ENCODE results near the gene TPSD1. TPM values are rescaled to one million over a fixed set of nuclear protein-coding genes. Genes with fewer than 3 reads are reported as not detected.

TPSD1 gene
- total RNA-seq, 1 donor from 2014 or later: not detected

DNA sequence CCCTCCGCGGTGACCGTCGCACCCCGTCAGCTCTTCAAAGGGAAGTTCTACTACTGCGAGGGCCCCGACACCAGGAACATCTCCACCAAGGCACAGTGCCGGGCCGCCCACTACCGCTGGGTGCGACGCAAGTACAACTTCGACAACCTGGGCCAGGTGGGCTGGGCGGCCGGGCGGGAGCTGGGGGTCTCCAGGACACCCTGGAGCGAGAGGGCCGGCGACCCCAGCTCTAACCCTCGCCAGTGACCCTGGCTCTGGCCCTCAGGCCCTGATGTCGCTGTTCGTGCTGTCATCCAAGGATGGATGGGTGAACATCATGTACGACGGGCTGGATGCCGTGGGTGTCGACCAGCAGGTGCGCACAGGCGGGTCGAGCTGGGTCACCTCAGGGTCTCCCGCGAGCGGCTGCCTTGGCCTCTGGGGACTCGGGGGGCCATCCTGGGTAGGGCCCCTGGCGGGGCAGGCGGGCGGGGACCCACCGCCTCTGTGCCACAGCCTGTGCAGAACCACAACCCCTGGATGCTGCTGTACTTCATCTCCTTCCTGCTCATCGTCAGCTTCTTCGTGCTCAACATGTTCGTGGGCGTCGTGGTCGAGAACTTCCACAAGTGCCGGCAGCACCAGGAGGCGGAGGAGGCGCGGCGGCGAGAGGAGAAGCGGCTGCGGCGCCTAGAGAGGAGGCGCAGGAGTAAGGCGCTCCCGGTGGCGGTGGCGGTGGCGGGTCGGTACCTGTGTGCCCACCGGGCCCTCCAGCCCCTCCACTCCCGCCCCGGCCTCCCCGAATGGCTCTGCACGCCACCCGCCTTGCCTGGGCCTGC, 44.2 kb upstream of the TPSD1 start:
- Histone ChIP-seq H3K4me2 (ENCODE audit: low read length) (no peak overlapping the region), H4K20me1 (ENCODE audit: insufficient read depth, low read length) (no peaks in the 10 kb centered on the region), H3K4me1 (ENCODE audit: insufficient read depth, low read length) (no peaks in the 10 kb centered on the region), H3K9me3 (ENCODE audit: insufficient read depth, low read depth, low read length) (no peaks in the 10 kb centered on the region), H2AFZ (ENCODE audit: low read depth, low read length) (no peak overlapping the region), H3K27ac (ENCODE audit: low read depth, low read length) (no peak overlapping the region), H3K9ac (ENCODE audit: low read length) (no peak overlapping the region), H3K79me2 (ENCODE audit: insufficient read depth, low read length) (no peaks in the 10 kb centered on the region), H3K27me3 (ENCODE audit: insufficient read depth, low read length) (no peaks in the 10 kb centered on the region), H3K4me3 (ENCODE audit: insufficient read depth, low read depth, low read length) (no peak overlapping the region), H3K36me3 (ENCODE audit: insufficient read depth, low read length) (no peaks in the 10 kb centered on the region)
- Mint-ChIP-seq H3K36me3 (ENCODE audit: low read depth, unreplicated experiment) (peaks cover 7% of the 10 kb centered on the region), H3K9me3 (ENCODE audit: unreplicated experiment) (no peaks in the 10 kb centered on the region), H3K4me3 (ENCODE audit: unreplicated experiment) (no peak overlapping the region), H3K27ac (ENCODE audit: unreplicated experiment) (no peak overlapping the region), H3K4me1 (ENCODE audit: low read depth, unreplicated experiment) (no peaks in the 10 kb centered on the region), H3K27me3 (ENCODE audit: low read depth, unreplicated experiment) (peaks cover 2% of the 10 kb centered on the region)
- TF ChIP-seq, protein P1, sequence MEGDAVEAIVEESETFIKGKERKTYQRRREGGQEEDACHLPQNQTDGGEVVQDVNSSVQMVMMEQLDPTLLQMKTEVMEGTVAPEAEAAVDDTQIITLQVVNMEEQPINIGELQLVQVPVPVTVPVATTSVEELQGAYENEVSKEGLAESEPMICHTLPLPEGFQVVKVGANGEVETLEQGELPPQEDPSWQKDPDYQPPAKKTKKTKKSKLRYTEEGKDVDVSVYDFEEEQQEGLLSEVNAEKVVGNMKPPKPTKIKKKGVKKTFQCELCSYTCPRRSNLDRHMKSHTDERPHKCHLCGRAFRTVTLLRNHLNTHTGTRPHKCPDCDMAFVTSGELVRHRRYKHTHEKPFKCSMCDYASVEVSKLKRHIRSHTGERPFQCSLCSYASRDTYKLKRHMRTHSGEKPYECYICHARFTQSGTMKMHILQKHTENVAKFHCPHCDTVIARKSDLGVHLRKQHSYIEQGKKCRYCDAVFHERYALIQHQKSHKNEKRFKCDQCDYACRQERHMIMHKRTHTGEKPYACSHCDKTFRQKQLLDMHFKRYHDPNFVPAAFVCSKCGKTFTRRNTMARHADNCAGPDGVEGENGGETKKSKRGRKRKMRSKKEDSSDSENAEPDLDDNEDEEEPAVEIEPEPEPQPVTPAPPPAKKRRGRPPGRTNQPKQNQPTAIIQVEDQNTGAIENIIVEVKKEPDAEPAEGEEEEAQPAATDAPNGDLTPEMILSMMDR (IDR thresholded peaks at IDR 0.05; ENCODE audit: insufficient read depth, low read depth, low read length): no peak
- TF ChIP-seq EZH2 (IDR thresholded peaks at IDR 0.05; ENCODE audit: insufficient read depth, low read length): no peak
- no peak for FAIRE-seq
- DNase-seq (ENCODE audit: low read depth): no peak

- Mint-ChIP-seq H3K36me3 (ENCODE audit: low read depth, unreplicated experiment) (peaks cover 7% of the 10 kb centered on the region), H3K9me3 (ENCODE audit: unreplicated experiment) (no peaks in the 10 kb centered on the region), H3K4me1 (ENCODE audit: low read depth, unreplicated experiment) (no peaks in the 10 kb centered on the region), H3K4me3 (ENCODE audit: unreplicated experiment) (no peak overlapping the region), H3K27ac (ENCODE audit: unreplicated experiment) (no peak overlapping the region), H3K27me3 (ENCODE audit: low read depth, unreplicated experiment) (peaks cover 2% of the 10 kb centered on the region)
- H3K9me3 ChIP-seq (ENCODE audit: insufficient read depth, low read depth, low read length): no peaks in the 10 kb centered on the region
- H4K20me1 ChIP-seq (ENCODE audit: insufficient read depth, low read length): no peaks in the 10 kb centered on the region
- FAIRE-seq: no peak
- H3K4me3 ChIP-seq (ENCODE audit: insufficient read depth, low read depth, low read length): no peak overlapping the region
- no peak overlapping the region for H3K4me2 ChIP-seq (ENCODE audit: low read length)
- no peak overlapping the region for H3K27ac ChIP-seq (ENCODE audit: low read depth, low read length)
- no peak overlapping the region for H3K9ac ChIP-seq (ENCODE audit: low read length)
- TF ChIP-seq, protein P1 (IDR thresholded peaks at IDR 0.05; ENCODE audit: insufficient read depth, low read depth, low read length): no peak
- no peak for TF ChIP-seq EZH2 (IDR thresholded peaks at IDR 0.05; ENCODE audit: insufficient read depth, low read length)
- no peak overlapping the region for H2AFZ ChIP-seq (ENCODE audit: low read depth, low read length)
- no peaks in the 10 kb centered on the region for H3K27me3 ChIP-seq (ENCODE audit: insufficient read depth, low read length)
- H3K4me1 ChIP-seq (ENCODE audit: insufficient read depth, low read length): no peaks in the 10 kb centered on the region
- H3K79me2 ChIP-seq (ENCODE audit: insufficient read depth, low read length): no peaks in the 10 kb centered on the region
- no peak for DNase-seq (ENCODE audit: low read depth)
- no peaks in the 10 kb centered on the region for H3K36me3 ChIP-seq (ENCODE audit: insufficient read depth, low read length)
Measured at GRCh38 chr16:1212616-1213194, 43.2 kb upstream of the TPSD1 start.

DNA sequence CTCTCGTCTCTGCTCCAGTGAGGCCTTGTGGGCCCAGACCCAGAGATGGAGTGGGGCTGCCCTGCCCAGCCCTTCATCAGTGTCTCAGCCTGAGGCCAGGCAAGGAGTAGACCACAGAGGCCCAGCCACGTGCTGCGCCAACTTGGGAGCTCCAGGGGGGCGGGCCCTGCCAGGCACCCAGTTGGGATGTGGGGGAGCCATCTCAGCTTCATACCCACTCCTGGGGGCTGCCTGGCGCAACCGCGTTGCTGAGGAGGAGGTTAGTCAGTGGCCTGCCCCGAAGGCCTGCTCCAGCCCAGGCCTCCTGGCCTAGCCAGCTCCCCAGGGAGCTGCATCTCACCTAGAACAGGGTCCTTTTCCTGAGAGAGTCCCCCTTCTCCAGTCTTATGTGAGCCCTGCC, 42.6 kb upstream of the TPSD1 start:
- Histone ChIP-seq H3K4me1 (ENCODE audit: insufficient read depth, low read length) (no peaks in the 10 kb centered on the region), H3K27me3 (ENCODE audit: insufficient read depth, low read length) (no peaks in the 10 kb centered on the region), H4K20me1 (ENCODE audit: insufficient read depth, low read length) (no peaks in the 10 kb centered on the region), H2AFZ (ENCODE audit: low read depth, low read length) (no peak overlapping the region), H3K4me3 (ENCODE audit: insufficient read depth, low read depth, low read length) (no peak overlapping the region), H3K79me2 (ENCODE audit: insufficient read depth, low read length) (no peaks in the 10 kb centered on the region), H3K36me3 (ENCODE audit: insufficient read depth, low read length) (no peaks in the 10 kb centered on the region), H3K9ac (ENCODE audit: low read length) (no peak overlapping the region), H3K4me2 (ENCODE audit: low read length) (no peak overlapping the region), H3K27ac (ENCODE audit: low read depth, low read length) (no peak overlapping the region), H3K9me3 (ENCODE audit: insufficient read depth, low read depth, low read length) (no peaks in the 10 kb centered on the region)
- no peak overlapping the region for H3K27ac Mint-ChIP-seq (ENCODE audit: unreplicated experiment)
- FAIRE-seq (no peak), DNase-seq (ENCODE audit: low read depth) (no peak)
- TF ChIP-seq EZH2 (IDR thresholded peaks at IDR 0.05; ENCODE audit: insufficient read depth, low read length): no peak
- TF ChIP-seq, protein P1 (IDR thresholded peaks at IDR 0.05; ENCODE audit: insufficient read depth, low read depth, low read length): no peak
- H3K27me3 Mint-ChIP-seq (ENCODE audit: low read depth, unreplicated experiment): peaks cover 3% of the 10 kb centered on the region
- no peaks in the 10 kb centered on the region for H3K4me1 Mint-ChIP-seq (ENCODE audit: low read depth, unreplicated experiment)
- H3K36me3 Mint-ChIP-seq (ENCODE audit: low read depth, unreplicated experiment): peaks cover 5% of the 10 kb centered on the region
- H3K9me3 Mint-ChIP-seq (ENCODE audit: unreplicated experiment): no peaks in the 10 kb centered on the region
- no peak overlapping the region for H3K4me3 Mint-ChIP-seq (ENCODE audit: unreplicated experiment)

All from astrocyte (in vitro differentiated cells and primary cell).